Adrenal gland (tissue), 5 donors: ENCODE results near the gene NOL4L.

Experiments
- CTCF ChIP-seq, 6 experiments: fragments of 450-650 bp in 4 of 6; fragments of 200-600 bp in 2 of 6; sonication (generic) in 1 of 6; IDR thresholded peaks; 1 replicate in 5 of 6; 2 replicates in 1 of 6; pipeline versions ENCODE4 v1.5.1 to v1.8.0; 2016 to 2021; ENCODE audit warnings: antibody characterized with exemption in 6 of 6, mild to moderate bottlenecking in 2 of 6, moderate library complexity in 1 of 6
- POLR2A ChIP-seq, 2 donors: fragments of 450-650 bp; IDR thresholded peaks; one replicate each; pipeline ENCODE4 v1.6.1; 2017; ENCODE audit warnings: antibody characterized with exemption in 2 of 2, mild to moderate bottlenecking in 2 of 2, moderate library complexity in 1 of 2
- donor health status: DM: no; HTN: no; CAD: no.

- TF ChIP-seq CTCF (IDR thresholded peaks at IDR 0.05) (no peak), POLR2A (IDR thresholded peaks at IDR 0.05) (no peak)
Measured at GRCh38 chr20:32599783-32600340, 14.7 kb upstream of the NOL4L start.
